Epithelial cell of proximal tubule (primary cell): ENCODE measurements around the gene KCNK18. TPM values are rescaled to one million over a fixed set of nuclear protein-coding genes. Genes with fewer than 3 reads are reported as not detected.

ENCODE experiments used
- DNase-seq: peaks from one replicate; pipeline ENCODE4 v3.0.0-alpha.2; 2011; ENCODE audit warnings: low read depth
- H3K4me3 ChIP-seq: 2 replicates; pipeline ENCODE4 v1.5.1; 2011; ENCODE audit warnings: low read depth, mild to moderate bottlenecking, low read length
- total RNA-seq: library from RNA; depleted of rRNA; stranded (reverse); fragments of >200 nt; gene quantifications from 2 replicates; pipeline ENCODE4 v1.2.3, GENCODE V29; 2015
- TF ChIP-seq, protein P1 (sequence below): conservative IDR thresholded peaks from 2 replicates; pipeline ENCODE4 v1.5.1; 2012; ENCODE audit warnings: low read depth, mild to moderate bottlenecking, low read length

The KCNK18 gene
- total RNA-seq, 1 donor from 2014 or later = not detected

DNA sequence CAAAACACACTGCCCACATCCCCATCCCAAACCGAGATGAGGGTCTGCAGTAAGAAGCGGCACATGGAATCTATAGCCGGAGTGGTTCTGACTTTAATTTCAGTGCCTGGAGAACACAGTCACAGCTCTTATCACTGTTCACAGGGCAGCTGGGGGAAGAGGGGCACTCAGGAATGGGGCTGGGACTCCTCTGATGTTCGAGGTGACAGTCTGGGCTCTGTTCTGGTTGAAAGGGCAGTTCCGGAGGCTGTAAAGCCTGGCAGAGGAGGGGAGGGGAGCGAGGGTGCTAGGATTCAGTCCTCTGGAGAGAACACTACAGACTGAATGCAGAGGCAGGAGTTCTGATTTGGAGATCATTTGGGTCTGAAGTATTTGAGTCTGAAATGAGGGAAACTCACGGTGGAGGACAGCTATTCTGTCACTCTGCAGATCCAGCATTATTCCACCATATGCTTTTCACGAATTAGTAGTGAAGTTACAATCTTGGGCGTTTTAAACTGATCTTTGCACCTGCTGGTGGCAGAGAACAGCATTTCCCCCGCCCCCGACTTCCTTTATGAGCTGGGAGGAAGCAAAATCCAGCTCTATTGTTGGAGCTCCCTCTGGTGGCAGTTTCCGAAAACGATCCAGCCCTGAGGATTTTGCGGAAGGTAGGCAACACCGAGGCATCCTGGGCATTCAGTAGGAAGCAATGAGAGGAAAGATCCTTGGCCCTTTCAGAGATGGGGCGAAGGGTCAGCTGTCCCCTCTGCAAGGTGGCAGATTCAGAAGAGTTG lies 22.7 kb upstream of the KCNK18 start:
- DNase-seq = no peak
- H3K4me3 ChIP-seq = peak overlapping the region; percentile 56
- TF ChIP-seq, protein P1, sequence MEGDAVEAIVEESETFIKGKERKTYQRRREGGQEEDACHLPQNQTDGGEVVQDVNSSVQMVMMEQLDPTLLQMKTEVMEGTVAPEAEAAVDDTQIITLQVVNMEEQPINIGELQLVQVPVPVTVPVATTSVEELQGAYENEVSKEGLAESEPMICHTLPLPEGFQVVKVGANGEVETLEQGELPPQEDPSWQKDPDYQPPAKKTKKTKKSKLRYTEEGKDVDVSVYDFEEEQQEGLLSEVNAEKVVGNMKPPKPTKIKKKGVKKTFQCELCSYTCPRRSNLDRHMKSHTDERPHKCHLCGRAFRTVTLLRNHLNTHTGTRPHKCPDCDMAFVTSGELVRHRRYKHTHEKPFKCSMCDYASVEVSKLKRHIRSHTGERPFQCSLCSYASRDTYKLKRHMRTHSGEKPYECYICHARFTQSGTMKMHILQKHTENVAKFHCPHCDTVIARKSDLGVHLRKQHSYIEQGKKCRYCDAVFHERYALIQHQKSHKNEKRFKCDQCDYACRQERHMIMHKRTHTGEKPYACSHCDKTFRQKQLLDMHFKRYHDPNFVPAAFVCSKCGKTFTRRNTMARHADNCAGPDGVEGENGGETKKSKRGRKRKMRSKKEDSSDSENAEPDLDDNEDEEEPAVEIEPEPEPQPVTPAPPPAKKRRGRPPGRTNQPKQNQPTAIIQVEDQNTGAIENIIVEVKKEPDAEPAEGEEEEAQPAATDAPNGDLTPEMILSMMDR = peak; percentile 97

- TF ChIP-seq, protein P1 = no peak
- no peak for DNase-seq
- H3K4me3 ChIP-seq = peak overlapping the region; percentile 56
Observed at GRCh38 chr10:117175215-117175900, 21.9 kb upstream of the KCNK18 start.

- H3K4me3 ChIP-seq = peak overlapping the region; percentile 56
Observed at GRCh38 chr10:117175901-117176534, 21.3 kb upstream of the KCNK18 start.

GRCh38 chr10:117178190-117178589 lies 19.1 kb upstream of the KCNK18 start:
- no peak for DNase-seq
- no peak overlapping the region for H3K4me3 ChIP-seq
- TF ChIP-seq, protein P1 = no peak

More at GRCh38 chr10:117175901-117176534, 21.3 kb upstream of the KCNK18 start:
- no peak for DNase-seq
- TF ChIP-seq, protein P1 = peak; percentile 92

- DNase-seq = no peak
- TF ChIP-seq, protein P1 = no peak
- H3K4me3 ChIP-seq = no peak overlapping the region
Observed at GRCh38 chr10:117184296-117184695, 13.0 kb upstream of the KCNK18 start.

- TF ChIP-seq, protein P1 = no peak
- DNase-seq = no peak
Observed at GRCh38 chr10:117184821-117185220, 12.5 kb upstream of the KCNK18 start.

More at GRCh38 chr10:117184821-117185220, 12.5 kb upstream of the KCNK18 start:
- H3K4me3 ChIP-seq = no peak overlapping the region
